ENCODE measurements around the gene ZNF444.

ZNF444 gene

DNA sequence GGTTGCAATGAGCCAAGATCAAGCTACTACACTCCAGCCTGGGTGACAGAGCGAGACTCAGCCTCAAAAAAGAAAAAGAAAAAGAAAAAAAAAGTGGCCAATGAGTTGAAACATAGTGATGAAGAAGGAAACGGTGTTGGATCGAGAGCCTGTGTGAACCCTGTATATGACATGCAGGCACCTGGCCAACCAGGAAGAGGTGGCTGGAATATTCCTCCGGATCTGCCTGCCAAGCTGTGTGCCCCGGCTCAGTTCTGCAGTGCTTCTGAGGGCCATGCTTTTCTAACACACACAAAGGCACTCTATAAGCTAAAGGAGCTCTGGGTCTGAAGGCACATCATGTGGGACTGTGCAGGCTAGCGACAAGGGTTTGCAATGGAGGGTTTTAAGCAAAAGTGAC is 3.7 kb upstream of the ZNF444 start:
- Histone ChIP-seq H3K4me3 (no peak overlapping the region), H3K9ac (ENCODE audit: insufficient read length) (no peak overlapping the region), H3K36me3 (ENCODE audit: insufficient read depth, low read length) (no peaks in the 10 kb centered on the region), H3K9me3 (ENCODE audit: low read depth, low read length) (no peaks in the 10 kb centered on the region), H3K27ac (no peak overlapping the region)
- no peak for DNase-seq (ENCODE audit: low read depth, low spot score)
- TF ChIP-seq FOXP2 (optimal IDR thresholded peaks at IDR 0.05; ENCODE audit: control extremely low read depth, extremely low read length, insufficient read depth), result no peak
- no peak for TF ChIP-seq EZH2 (IDR thresholded peaks at IDR 0.05)
- TF ChIP-seq POLR2AphosphoS5 (IDR thresholded peaks at IDR 0.05; ENCODE audit: borderline replicate concordance, low read depth, low read length), result no peak

DNA sequence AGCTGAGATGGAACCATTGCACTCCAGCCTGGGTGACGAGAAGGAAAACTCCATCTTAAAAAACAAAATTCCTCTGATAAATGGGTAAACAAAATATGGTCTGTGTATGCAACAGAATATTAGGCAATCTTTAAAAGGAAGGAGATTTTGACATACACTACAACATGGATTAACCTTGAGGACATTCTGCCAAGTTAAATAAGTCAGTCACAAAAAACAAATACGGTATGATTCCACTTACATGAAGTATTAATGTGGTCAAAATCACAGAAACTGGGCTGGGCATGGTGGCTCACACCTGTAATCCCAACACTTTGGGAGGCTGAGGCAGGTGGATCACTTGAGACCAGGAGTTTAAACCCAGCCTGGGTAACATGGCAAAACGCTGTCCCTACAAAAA is 3.0 kb upstream of the ZNF444 start:
- DNase-seq (ENCODE audit: low read depth, low spot score), result no peak
- Histone ChIP-seq H3K9ac (ENCODE audit: insufficient read length) (no peak overlapping the region), H3K4me3 (no peak overlapping the region), H3K27ac (no peak overlapping the region), H3K9me3 (ENCODE audit: low read depth, low read length) (no peaks in the 10 kb centered on the region), H3K36me3 (ENCODE audit: insufficient read depth, low read length) (no peaks in the 10 kb centered on the region)
- TF ChIP-seq POLR2AphosphoS5 (IDR thresholded peaks at IDR 0.05; ENCODE audit: borderline replicate concordance, low read depth, low read length) (no peak), EZH2 (IDR thresholded peaks at IDR 0.05) (no peak), FOXP2 (optimal IDR thresholded peaks at IDR 0.05; ENCODE audit: control extremely low read depth, extremely low read length, insufficient read depth) (no peak)

DNA sequence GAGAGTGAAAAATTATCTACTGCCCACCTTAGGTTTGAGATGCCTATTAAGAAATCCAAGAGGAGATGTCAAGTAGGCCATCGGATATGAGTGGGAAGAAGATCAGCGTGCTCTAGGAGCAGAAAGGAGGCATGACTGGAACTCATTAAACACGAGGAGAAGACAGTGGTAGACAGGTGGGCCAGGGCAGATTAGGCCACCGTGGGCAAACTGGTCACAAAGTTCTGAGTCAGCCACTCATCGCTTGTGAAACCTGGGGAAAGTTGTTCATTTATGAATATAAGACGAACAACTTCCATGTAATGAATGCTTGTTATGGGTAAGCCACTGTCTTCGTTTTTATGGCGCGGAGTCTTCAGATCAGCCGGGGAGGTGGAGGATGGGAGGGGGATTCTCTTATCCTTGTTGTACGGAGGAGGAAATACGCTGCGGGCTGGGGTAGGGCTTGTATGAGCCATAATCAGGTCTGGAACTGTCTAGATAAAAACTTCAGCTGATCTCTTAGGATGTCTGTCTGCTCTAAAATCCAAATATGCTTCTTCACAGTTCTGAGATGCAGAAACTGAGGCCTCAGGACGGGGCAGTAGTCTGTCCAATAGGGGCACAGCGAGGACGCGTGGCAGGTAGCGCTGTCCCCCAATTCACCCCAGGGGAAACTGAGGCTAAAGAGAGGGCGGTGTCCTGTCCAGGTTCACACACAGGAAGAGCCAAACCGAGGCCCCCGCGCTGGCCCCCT is 1.1 kb upstream of the ZNF444 start:
- H3K9ac ChIP-seq (ENCODE audit: insufficient read length), result peak overlapping the region; percentile 46
- DNase-seq (ENCODE audit: low read depth, low spot score), result no peak
- no peak overlapping the region for H3K27ac ChIP-seq
- no peaks in the 10 kb centered on the region for H3K36me3 ChIP-seq (ENCODE audit: insufficient read depth, low read length)
- H3K9me3 ChIP-seq (ENCODE audit: low read depth, low read length), result no peaks in the 10 kb centered on the region
- TF ChIP-seq POLR2AphosphoS5 (IDR thresholded peaks at IDR 0.05; ENCODE audit: borderline replicate concordance, low read depth, low read length) (no peak), EZH2 (IDR thresholded peaks at IDR 0.05) (no peak), FOXP2 (optimal IDR thresholded peaks at IDR 0.05; ENCODE audit: control extremely low read depth, extremely low read length, insufficient read depth) (no peak)
- H3K4me3 ChIP-seq, result peak overlapping the region; percentile 82

DNA sequence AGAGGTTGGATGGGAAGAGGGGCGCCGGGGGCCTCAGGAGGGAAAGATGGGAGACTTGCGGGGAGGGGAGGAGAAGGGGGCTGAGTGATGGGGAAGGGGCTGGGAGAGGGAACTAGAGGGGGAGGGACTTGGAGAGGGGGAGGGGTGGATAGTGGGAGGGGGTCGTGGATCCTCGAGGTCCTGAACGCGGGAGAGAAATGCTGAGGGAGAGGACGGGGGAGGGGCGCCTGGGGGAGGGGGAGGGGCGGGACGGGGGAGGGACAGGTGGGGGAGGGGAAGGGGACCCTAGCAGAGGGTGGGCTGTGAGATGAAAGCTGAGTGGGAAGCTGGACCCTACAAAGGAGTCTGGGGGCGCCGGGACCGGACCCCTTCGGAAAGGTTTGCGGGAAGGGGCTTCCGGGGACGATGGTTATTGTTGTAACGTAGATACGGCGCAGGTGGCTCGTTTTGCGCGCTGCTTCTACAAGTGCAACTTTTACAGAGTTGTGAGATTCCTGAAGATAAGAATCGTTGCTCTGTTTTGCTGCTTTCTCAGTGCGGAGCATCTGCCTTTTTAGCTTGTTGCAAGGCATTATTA is 418 bp downstream of the ZNF444 start:
- no peak for DNase-seq (ENCODE audit: low read depth, low spot score)
- Histone ChIP-seq H3K27ac (0 out of 2 replicates have a peak overlapping the region, but pooled peaks have one; percentile 42), H3K4me3 (peak overlapping the region; percentile 82), H3K9ac (ENCODE audit: insufficient read length) (peak overlapping the region; percentile 59), H3K36me3 (ENCODE audit: insufficient read depth, low read length) (no peaks in the 10 kb centered on the region; the same call in 1 of the 2 replicates), H3K9me3 (ENCODE audit: low read depth, low read length) (no peaks in the 10 kb centered on the region)
- TF ChIP-seq FOXP2 (optimal IDR thresholded peaks at IDR 0.05; ENCODE audit: control extremely low read depth, extremely low read length, insufficient read depth), result no peak
- no peak for TF ChIP-seq POLR2AphosphoS5 (IDR thresholded peaks at IDR 0.05; ENCODE audit: borderline replicate concordance, low read depth, low read length)
- TF ChIP-seq EZH2 (IDR thresholded peaks at IDR 0.05), result no peak

DNA sequence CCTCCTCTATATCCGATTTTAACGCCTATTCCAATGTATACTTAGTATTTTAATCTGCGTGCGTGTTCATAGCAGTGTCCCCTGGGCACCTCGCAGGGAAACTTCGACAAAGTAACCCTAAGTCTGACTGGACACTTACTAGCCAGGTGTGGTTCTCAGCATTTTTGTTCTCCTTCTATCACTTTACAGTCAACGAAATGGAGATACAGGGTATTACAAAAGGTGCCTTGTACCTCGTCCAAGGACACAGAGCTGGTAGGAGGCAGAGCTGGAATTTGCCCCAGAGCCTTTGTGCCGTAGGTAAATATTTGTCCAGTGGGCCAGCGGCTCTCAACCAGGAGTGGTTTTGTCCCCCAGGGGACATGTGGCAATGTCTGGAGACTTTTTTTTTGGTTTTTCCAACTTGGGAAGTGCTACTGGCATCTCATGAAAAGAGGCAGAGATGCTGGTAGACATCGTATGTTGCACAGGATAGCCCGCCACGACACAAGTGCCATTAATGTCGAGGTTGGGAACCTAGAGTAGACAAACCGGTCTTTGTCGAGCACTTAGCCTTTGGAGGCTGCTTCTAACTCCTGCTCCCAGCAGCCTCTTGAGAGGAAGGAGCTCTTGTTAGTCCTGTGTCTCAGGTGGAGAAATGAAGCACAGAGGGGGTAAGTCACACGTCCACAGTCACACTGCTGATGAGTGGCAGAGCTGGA is 1.1 kb downstream of the ZNF444 start:
- Histone ChIP-seq H3K4me3 (peak overlapping the region; percentile 82), H3K9me3 (ENCODE audit: low read depth, low read length) (no peaks in the 10 kb centered on the region), H3K9ac (ENCODE audit: insufficient read length) (peak overlapping the region; percentile 59), H3K27ac (0 out of 2 replicates have a peak overlapping the region, but pooled peaks have one; percentile 42), H3K36me3 (ENCODE audit: insufficient read depth, low read length) (no peaks in the 10 kb centered on the region; the same call in 1 of the 2 replicates)
- no peak for TF ChIP-seq EZH2 (IDR thresholded peaks at IDR 0.05)
- TF ChIP-seq FOXP2 (optimal IDR thresholded peaks at IDR 0.05; ENCODE audit: control extremely low read depth, extremely low read length, insufficient read depth), result no peak
- no peak for TF ChIP-seq POLR2AphosphoS5 (IDR thresholded peaks at IDR 0.05; ENCODE audit: borderline replicate concordance, low read depth, low read length)
- no peak for DNase-seq (ENCODE audit: low read depth, low spot score)

DNA sequence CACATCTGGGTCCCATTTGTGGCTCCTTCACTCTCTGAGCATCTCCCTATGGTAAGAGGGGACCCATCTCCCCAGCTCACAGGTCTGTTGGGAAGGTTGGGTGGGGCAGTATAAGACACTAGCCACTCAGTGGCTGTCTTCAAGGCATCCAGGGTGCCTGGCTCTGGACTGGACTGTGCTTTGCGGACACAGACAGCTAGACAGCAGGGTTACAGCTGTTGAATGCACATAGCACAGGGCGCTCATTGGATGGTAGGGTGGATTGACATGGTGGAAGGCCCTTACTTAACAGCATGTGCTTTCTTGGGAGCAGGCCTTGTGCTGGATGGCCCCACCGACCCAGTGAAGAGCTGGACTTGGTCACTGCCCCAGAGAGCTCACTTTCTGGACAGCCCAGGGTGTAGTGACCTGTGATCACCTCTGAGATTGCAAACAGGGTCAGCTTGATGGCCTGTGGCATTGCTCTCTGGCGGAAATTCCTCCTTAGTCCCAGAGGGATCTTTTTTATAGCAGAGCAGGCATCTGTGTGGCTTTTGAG is 1.9 kb downstream of the ZNF444 start:
- H3K27ac ChIP-seq, result no peak overlapping the region
- no peaks in the 10 kb centered on the region for H3K9me3 ChIP-seq (ENCODE audit: low read depth, low read length)
- H3K9ac ChIP-seq (ENCODE audit: insufficient read length), result no peak overlapping the region
- TF ChIP-seq EZH2 (IDR thresholded peaks at IDR 0.05), result no peak
- no peak for TF ChIP-seq POLR2AphosphoS5 (IDR thresholded peaks at IDR 0.05; ENCODE audit: borderline replicate concordance, low read depth, low read length)
- no peak for TF ChIP-seq FOXP2 (optimal IDR thresholded peaks at IDR 0.05; ENCODE audit: control extremely low read depth, extremely low read length, insufficient read depth)
- DNase-seq (ENCODE audit: low read depth, low spot score), result no peak
- peaks cover 3% of the 10 kb centered on the region; the same call in 1 of the 2 replicates for H3K36me3 ChIP-seq (ENCODE audit: insufficient read depth, low read length)
- no peak overlapping the region for H3K4me3 ChIP-seq

DNA sequence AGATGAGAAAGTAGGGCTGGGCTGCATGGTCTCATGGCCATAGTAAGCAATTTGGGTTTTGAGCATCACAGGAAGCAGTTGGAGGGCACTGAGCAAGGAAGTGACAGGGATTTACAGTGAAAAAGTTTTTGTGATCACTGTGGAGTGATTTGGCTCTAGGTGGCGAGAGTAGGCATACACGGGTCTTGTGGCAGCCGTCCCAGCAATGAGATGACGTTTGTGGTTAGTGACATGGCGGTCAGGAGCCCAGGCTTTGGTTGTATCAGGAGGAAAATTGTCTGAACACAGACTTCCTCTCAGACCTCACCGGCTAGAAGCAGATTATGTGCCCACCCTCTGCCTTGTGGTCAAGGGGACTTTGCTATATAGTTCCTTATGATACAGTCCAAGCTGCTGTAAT is 3.3 kb downstream of the ZNF444 start:
- no peak for DNase-seq (ENCODE audit: low read depth, low spot score)
- no peak overlapping the region for H3K27ac ChIP-seq
- H3K9me3 ChIP-seq (ENCODE audit: low read depth, low read length), result no peaks in the 10 kb centered on the region
- no peak overlapping the region for H3K9ac ChIP-seq (ENCODE audit: insufficient read length)
- peaks cover 5% of the 10 kb centered on the region; the same call in 1 of the 2 replicates for H3K36me3 ChIP-seq (ENCODE audit: insufficient read depth, low read length)
- no peak overlapping the region for H3K4me3 ChIP-seq
- TF ChIP-seq POLR2AphosphoS5 (IDR thresholded peaks at IDR 0.05; ENCODE audit: borderline replicate concordance, low read depth, low read length) (no peak), EZH2 (IDR thresholded peaks at IDR 0.05) (no peak), FOXP2 (optimal IDR thresholded peaks at IDR 0.05; ENCODE audit: control extremely low read depth, extremely low read length, insufficient read depth) (no peak)

DNA sequence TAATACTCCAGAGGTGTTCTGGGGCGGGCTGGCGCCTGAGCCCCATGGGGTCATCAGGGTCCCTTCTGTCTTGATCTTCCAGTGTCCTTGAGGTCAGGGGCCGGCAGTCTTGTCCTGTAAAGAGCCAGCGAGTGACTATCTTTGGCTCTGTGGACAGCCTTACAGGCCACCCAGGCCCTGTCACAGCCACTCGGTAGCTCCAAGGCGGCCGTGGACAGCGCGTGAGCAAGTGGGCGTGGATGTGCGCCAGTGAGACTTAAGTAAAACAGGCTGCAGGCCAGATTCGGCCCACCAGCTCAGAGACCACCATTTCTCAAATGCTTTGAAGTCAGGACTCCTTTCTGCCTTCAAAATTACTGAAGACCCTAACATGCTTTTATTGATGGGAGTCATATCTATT is 3.7 kb downstream of the ZNF444 start:
- no peaks in the 10 kb centered on the region for H3K9me3 ChIP-seq (ENCODE audit: low read depth, low read length)
- H3K9ac ChIP-seq (ENCODE audit: insufficient read length), result no peak overlapping the region
- TF ChIP-seq POLR2AphosphoS5 (IDR thresholded peaks at IDR 0.05; ENCODE audit: borderline replicate concordance, low read depth, low read length), result no peak
- TF ChIP-seq FOXP2 (optimal IDR thresholded peaks at IDR 0.05; ENCODE audit: control extremely low read depth, extremely low read length, insufficient read depth), result no peak
- TF ChIP-seq EZH2 (IDR thresholded peaks at IDR 0.05), result no peak
- no peak for DNase-seq (ENCODE audit: low read depth, low spot score)
- no peak overlapping the region for H3K27ac ChIP-seq
- H3K4me3 ChIP-seq, result no peak overlapping the region
- peaks cover 5% of the 10 kb centered on the region; the same call in 1 of the 2 replicates for H3K36me3 ChIP-seq (ENCODE audit: insufficient read depth, low read length)
